ENCODE data around the gene ATP13A1. TPM values are rescaled to one million over a fixed set of nuclear protein-coding genes. Genes with fewer than 3 reads are reported as not detected.

The ATP13A1 gene
- polyA plus RNA-seq, 1 of the 3 experiments (the other 2 are of a cell fraction): 67.9 TPM

DNA sequence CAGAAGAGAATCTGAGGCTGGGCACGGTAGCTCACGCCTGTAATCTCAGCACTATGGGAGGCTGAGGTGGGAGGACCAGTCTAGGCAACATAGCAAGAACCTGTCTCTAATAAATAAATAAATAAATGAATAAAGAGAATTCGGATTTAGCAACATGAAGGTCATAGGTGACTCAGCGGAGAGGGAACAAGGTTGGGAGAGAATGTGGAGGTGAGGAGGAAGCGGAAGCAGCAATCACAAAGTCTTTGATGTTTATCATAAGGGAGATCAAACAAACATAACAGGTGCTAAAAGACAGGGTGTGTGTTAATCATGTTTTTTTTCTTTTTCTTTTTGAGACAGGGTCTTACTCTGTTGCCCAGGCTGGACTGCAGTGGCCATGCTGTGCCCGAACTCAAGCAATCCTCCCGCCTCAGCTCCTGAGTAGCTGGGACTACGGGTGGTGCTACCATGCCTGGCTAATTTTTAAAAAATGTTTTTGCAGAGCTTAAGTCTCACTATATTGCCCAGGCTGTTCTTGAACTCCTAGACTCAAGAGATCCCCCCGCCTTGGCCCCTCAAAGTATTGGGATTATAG is 61.3 kb downstream of the ATP13A1 start:
- no peaks in the 10 kb centered on the region for H3K9me3 ChIP-seq
- ChIA-PET POLR2A (no interaction called here), CTCF (interaction anchor here (0.8 to 1.0 kb wide), 2 partner anchors 48 to 49 kb away, joined by 3 read pairs; no protein-coding TSS in a partner anchor)
- H3K9ac ChIP-seq: no peak overlapping the region
- DNase-seq: no peak
- 91% methylated on average over 9 of the region's 9 CpGs for WGBS (ENCODE audit: low lambda C conversion rate)
- no peak for TF ChIP-seq MXI1 (IDR thresholded peaks at IDR 0.05; ENCODE audit: low read depth, low read length)
- TF ChIP-seq RCOR1 (IDR thresholded peaks at IDR 0.05; ENCODE audit: low read length): no peak
- no peak for TF ChIP-seq TEAD4 (IDR thresholded peaks at IDR 0.05; ENCODE audit: borderline replicate concordance, insufficient read depth)
- TF ChIP-seq FOSL2 (IDR thresholded peaks at IDR 0.05; ENCODE audit: borderline replicate concordance, low read depth): no peak
- TF ChIP-seq EZH2phosphoT487 (IDR thresholded peaks at IDR 0.05; ENCODE audit: borderline replicate concordance, low read depth): no peak
- TF ChIP-seq, protein P1, sequence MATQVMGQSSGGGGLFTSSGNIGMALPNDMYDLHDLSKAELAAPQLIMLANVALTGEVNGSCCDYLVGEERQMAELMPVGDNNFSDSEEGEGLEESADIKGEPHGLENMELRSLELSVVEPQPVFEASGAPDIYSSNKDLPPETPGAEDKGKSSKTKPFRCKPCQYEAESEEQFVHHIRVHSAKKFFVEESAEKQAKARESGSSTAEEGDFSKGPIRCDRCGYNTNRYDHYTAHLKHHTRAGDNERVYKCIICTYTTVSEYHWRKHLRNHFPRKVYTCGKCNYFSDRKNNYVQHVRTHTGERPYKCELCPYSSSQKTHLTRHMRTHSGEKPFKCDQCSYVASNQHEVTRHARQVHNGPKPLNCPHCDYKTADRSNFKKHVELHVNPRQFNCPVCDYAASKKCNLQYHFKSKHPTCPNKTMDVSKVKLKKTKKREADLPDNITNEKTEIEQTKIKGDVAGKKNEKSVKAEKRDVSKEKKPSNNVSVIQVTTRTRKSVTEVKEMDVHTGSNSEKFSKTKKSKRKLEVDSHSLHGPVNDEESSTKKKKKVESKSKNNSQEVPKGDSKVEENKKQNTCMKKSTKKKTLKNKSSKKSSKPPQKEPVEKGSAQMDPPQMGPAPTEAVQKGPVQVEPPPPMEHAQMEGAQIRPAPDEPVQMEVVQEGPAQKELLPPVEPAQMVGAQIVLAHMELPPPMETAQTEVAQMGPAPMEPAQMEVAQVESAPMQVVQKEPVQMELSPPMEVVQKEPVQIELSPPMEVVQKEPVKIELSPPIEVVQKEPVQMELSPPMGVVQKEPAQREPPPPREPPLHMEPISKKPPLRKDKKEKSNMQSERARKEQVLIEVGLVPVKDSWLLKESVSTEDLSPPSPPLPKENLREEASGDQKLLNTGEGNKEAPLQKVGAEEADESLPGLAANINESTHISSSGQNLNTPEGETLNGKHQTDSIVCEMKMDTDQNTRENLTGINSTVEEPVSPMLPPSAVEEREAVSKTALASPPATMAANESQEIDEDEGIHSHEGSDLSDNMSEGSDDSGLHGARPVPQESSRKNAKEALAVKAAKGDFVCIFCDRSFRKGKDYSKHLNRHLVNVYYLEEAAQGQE (IDR thresholded peaks at IDR 0.05; ENCODE audit: low read depth, low read length): no peak
- no peak for TF ChIP-seq NFIC (IDR thresholded peaks at IDR 0.05; ENCODE audit: borderline replicate concordance)
- TF ChIP-seq RFX5 (IDR thresholded peaks at IDR 0.05; ENCODE audit: low read length): no peak
- TF ChIP-seq CHD2 (IDR thresholded peaks at IDR 0.05; ENCODE audit: low read length, partially characterized antibody): no peak
- TF ChIP-seq FOXJ3 (CRISPR knock-in tag; IDR thresholded peaks at IDR 0.05): no peak
- no peak for TF ChIP-seq USF2 (IDR thresholded peaks at IDR 0.05; ENCODE audit: borderline replicate concordance, low read depth, low read length)
- TF ChIP-seq ELF1 (IDR thresholded peaks at IDR 0.05): no peak
- no peak for TF ChIP-seq SIN3A (IDR thresholded peaks at IDR 0.05; ENCODE audit: borderline replicate concordance, low read depth, low read length)
- no peak for TF ChIP-seq MEF2A (IDR thresholded peaks at IDR 0.05; ENCODE audit: borderline replicate concordance, low read depth)
- no peak for TF ChIP-seq RAD21 (IDR thresholded peaks at IDR 0.05; ENCODE audit: low read length)
- TF ChIP-seq GABPA (IDR thresholded peaks at IDR 0.05; ENCODE audit: low read depth): no peak
- no peak for TF ChIP-seq PBX3 (IDR thresholded peaks at IDR 0.05)
- TF ChIP-seq EP300 (IDR thresholded peaks at IDR 0.05; ENCODE audit: borderline replicate concordance in 1 of 2, low read depth in 1 of 2, low read length in 1 of 2): no peak
- no peak for TF ChIP-seq TCF12 (IDR thresholded peaks at IDR 0.05)
- H3K27me3 ChIP-seq (ENCODE audit: insufficient read depth): no peaks in the 10 kb centered on the region
- H3K9me2 ChIP-seq: no peaks in the 10 kb centered on the region
- no peak overlapping the region for H3K4me2 ChIP-seq
- peaks cover 5% of the 10 kb centered on the region for H3F3A ChIP-seq (replicated peaks; ENCODE audit: insufficient read depth)
- H3K4me3 ChIP-seq (ENCODE audit: low read depth in 2 of 2, low read length in 1 of 2): no peak overlapping the region
- no peaks in the 10 kb centered on the region for H3K36me3 ChIP-seq (replicated peaks in 1 of 2; ENCODE audit: control insufficient read depth in 1 of 2, insufficient read depth in 2 of 2, low read length in 1 of 2)
- H3K27ac ChIP-seq (ENCODE audit: low read depth in 2 of 2, low read length in 1 of 2): no peak overlapping the region
- no peaks in the 10 kb centered on the region for H4K20me1 ChIP-seq (ENCODE audit: insufficient read depth)
- peaks cover 4% of the 10 kb centered on the region; the same call in 1 of the 2 replicates for H3K79me2 ChIP-seq (ENCODE audit: insufficient read depth)
- H2AFZ ChIP-seq (ENCODE audit: low read depth): no peak overlapping the region
- no peaks in the 10 kb centered on the region for H3K4me1 ChIP-seq (ENCODE audit: control insufficient read depth in 1 of 2, insufficient read depth in 2 of 2, low read depth in 1 of 2, low read length in 1 of 2)
